ENCODE results near the gene DYRK1A. TPM values are rescaled to one million over a fixed set of nuclear protein-coding genes. Genes with fewer than 3 reads are reported as not detected.

DYRK1A gene
- total RNA-seq, 1 donor from 2014 or later: 83.5 TPM

DNA sequence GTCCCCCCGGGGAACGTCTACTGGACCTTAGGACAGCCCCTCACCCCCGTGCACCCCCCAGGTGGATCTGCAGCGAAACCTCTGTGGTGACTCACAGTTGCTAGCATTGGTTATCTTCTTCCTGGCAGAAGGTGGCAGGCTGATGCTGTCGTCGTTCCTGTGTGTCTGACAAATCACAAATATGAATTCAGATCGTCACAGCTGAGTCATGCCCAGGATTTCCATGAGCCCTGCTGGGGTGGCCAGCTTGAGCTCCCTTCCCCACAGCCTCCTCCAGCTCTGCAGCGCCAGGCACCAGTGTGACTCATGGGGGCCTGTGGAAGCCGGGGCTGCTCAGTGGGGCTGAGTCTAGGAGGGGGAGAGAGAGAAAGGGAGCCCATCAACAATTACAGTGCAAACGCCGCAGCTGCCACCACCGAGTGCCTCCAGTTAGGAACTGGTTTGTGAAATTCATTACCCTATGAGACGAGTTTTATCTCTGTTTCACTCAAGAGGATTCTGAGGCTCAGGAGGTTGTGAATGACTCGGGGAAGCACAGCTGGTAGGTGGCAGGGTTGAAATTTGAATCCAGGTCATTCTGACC, 197.9 kb downstream of the DYRK1A start:
- DNase-seq (ENCODE audit: low spot score, unreplicated experiment): no peak
- H3K36me3 Mint-ChIP-seq (ENCODE audit: insufficient read depth): no peaks in the 10 kb centered on the region
- H3K9me3 Mint-ChIP-seq (ENCODE audit: low read depth): no peaks in the 10 kb centered on the region
- H3K27ac Mint-ChIP-seq: peak overlapping the region; percentile 89
- H3K27me3 Mint-ChIP-seq: peaks cover 4% of the 10 kb centered on the region
- peaks cover 3% of the 10 kb centered on the region for H3K4me1 Mint-ChIP-seq (ENCODE audit: low read depth)
- TF ChIP-seq, protein P1, sequence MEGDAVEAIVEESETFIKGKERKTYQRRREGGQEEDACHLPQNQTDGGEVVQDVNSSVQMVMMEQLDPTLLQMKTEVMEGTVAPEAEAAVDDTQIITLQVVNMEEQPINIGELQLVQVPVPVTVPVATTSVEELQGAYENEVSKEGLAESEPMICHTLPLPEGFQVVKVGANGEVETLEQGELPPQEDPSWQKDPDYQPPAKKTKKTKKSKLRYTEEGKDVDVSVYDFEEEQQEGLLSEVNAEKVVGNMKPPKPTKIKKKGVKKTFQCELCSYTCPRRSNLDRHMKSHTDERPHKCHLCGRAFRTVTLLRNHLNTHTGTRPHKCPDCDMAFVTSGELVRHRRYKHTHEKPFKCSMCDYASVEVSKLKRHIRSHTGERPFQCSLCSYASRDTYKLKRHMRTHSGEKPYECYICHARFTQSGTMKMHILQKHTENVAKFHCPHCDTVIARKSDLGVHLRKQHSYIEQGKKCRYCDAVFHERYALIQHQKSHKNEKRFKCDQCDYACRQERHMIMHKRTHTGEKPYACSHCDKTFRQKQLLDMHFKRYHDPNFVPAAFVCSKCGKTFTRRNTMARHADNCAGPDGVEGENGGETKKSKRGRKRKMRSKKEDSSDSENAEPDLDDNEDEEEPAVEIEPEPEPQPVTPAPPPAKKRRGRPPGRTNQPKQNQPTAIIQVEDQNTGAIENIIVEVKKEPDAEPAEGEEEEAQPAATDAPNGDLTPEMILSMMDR (IDR thresholded peaks at IDR 0.05; ENCODE audit: unreplicated experiment): no peak
- peak overlapping the region; percentile 60 for H3K4me3 Mint-ChIP-seq (ENCODE audit: low read depth)

DNA sequence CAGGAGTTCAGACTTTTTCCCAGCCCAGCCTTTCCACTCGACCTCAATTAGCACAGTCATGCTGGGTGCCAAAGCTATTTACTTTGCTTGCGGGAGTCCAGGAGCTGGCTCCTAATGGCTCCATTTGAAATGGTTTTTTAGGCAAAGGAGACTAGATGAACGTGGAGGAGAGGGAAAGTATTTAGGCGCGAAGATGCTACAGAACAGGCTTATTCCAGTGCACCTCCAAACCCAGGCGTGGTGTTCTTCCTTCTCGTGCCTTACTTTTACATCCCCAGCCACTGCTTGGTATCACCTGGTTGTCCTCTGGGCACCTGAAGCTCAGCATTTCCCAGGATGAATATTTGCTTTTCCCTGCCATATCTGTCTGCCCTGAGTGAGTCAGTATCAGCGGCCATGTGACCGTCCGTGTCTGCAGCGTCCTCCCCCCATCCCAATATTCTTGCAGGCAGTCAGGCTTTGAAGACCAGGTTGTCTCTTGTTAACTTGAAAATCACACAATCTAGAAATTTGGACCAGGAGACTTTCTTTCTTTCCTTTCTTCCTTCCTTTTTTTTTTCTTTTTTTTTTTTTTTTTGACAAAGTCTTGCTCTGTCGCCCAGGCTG, 198.5 kb downstream of the DYRK1A start:
- no peaks in the 10 kb centered on the region for H3K36me3 Mint-ChIP-seq (ENCODE audit: insufficient read depth)
- TF ChIP-seq, protein P1 (IDR thresholded peaks at IDR 0.05; ENCODE audit: unreplicated experiment): no peak
- peaks cover 5% of the 10 kb centered on the region for H3K27me3 Mint-ChIP-seq
- DNase-seq (ENCODE audit: low spot score, unreplicated experiment): no peak
- H3K9me3 Mint-ChIP-seq (ENCODE audit: low read depth): no peaks in the 10 kb centered on the region
- no peak overlapping the region for H3K27ac Mint-ChIP-seq
- no peak overlapping the region for H3K4me3 Mint-ChIP-seq (ENCODE audit: low read depth)
- peaks cover 3% of the 10 kb centered on the region for H3K4me1 Mint-ChIP-seq (ENCODE audit: low read depth)

DNA sequence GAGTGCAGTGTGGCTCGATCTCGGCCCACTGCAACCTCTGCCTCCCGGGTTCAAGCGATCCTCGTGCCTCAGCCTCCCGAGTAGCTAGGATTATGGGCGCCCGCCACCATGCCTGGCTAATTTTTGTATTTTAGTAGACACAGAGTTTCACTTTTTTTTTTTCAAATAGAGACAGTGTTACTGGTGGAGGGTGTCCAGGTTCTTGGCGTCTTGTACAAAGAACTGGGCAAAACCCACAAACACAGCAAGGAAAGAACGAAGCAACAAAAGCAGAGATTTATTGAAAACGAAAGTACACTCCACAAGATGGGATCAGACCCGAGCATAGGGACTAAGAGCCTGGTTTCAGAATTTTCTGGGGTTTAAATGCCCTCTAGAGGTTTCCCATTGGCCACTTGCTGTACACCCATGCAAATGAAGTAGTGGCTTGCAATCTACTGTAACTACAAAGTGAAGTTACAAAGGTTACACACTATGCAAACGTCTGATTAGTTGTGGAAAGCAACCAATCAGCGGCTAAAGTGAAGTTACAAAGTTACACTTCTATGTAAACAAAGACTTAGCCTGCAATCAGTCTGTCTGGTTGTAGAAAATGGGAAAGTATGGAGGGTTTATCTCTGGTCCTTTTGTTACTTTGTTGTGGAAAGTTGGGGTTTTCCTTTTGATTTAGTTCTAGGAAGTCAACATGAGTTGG, 199.1 kb downstream of the DYRK1A start:
- Mint-ChIP-seq H3K27me3 (peaks cover 7% of the 10 kb centered on the region), H3K4me1 (ENCODE audit: low read depth) (peaks cover 3% of the 10 kb centered on the region), H3K27ac (no peak overlapping the region), H3K4me3 (ENCODE audit: low read depth) (no peak overlapping the region), H3K9me3 (ENCODE audit: low read depth) (no peaks in the 10 kb centered on the region), H3K36me3 (ENCODE audit: insufficient read depth) (no peaks in the 10 kb centered on the region)
- DNase-seq (ENCODE audit: low spot score, unreplicated experiment): no peak
- TF ChIP-seq, protein P1 (IDR thresholded peaks at IDR 0.05; ENCODE audit: unreplicated experiment): no peak

DNA sequence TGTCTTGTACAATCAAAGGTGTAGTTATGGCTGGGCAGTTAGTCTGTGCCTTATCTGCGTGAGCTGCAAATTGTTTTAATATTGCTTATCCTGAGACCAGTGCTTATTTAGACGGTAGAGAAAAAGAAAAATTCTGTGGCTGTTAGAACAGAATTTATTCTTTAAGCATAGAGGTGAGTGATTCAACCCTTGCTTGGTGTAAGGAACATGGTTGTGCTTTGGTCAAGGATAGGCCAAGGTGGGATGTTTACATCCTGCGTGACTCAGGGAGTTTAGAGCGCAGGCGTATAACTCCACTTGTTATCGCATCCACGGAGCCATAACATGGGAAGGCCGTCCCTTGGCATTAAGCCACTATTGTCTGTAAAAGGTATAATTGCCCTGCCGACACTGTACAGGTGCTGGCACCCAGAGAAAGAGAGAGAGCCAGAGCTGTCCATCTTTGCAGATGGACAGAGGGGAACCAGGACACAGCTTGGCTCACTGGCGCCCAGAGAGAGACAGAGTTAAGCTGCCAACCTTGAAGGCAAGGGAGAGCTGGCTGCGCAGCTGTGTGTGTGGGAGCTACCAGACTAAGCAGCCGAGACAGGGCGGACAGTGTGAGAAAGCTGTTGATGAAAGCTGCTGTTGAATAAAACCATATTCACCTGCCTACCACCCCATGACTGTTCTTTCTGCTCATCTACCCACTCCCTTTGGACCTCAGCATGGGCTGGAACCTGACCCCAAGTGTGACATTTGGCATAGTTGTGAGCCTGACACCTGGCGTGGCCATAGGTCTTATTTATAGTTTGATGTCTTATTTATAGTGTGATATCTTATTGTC, 200.4 kb downstream of the DYRK1A start:
- H3K4me1 Mint-ChIP-seq (ENCODE audit: low read depth): peaks cover 3% of the 10 kb centered on the region
- H3K27me3 Mint-ChIP-seq: peaks cover 7% of the 10 kb centered on the region
- H3K4me3 Mint-ChIP-seq (ENCODE audit: low read depth): no peak overlapping the region
- DNase-seq (ENCODE audit: low spot score, unreplicated experiment): no peak
- no peaks in the 10 kb centered on the region for H3K36me3 Mint-ChIP-seq (ENCODE audit: insufficient read depth)
- no peak overlapping the region for H3K27ac Mint-ChIP-seq
- no peaks in the 10 kb centered on the region for H3K9me3 Mint-ChIP-seq (ENCODE audit: low read depth)
- TF ChIP-seq, protein P1 (IDR thresholded peaks at IDR 0.05; ENCODE audit: unreplicated experiment): no peak

DNA sequence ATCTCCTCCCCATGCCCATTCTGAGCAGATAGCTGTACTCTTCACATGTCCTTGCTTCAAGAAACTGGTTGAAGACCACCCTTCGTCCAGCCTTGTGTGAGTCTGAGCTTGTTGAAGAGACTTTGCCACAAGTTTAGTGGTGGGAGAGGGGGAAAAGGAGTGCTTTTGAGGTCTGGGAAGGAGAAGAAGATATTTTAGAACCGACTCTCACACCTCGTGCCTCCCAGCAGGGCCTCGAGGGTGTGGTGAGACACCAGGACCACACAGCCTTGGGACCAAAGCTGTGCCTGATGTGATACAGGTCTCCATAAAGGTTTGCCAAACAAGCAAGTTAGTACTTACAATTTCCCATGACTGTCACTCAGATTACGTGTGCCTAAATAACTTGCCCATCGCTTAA, 201.8 kb downstream of the DYRK1A start:
- Mint-ChIP-seq H3K4me3 (ENCODE audit: low read depth) (no peak overlapping the region), H3K27me3 (peaks cover 7% of the 10 kb centered on the region), H3K36me3 (ENCODE audit: insufficient read depth) (no peaks in the 10 kb centered on the region), H3K4me1 (ENCODE audit: low read depth) (peaks cover 3% of the 10 kb centered on the region), H3K9me3 (ENCODE audit: low read depth) (no peaks in the 10 kb centered on the region), H3K27ac (no peak overlapping the region)
- TF ChIP-seq, protein P1 (IDR thresholded peaks at IDR 0.05; ENCODE audit: unreplicated experiment): no peak
- DNase-seq (ENCODE audit: low spot score, unreplicated experiment): no peak
